Anterior cingulate cortex (tissue), 58 donors: ENCODE data around the gene FRRS1L.
A peak's percentile ranks its signal among the peaks of the same experiment; 100 is the strongest.

Experiments used
- DNase-seq, 58 donors: peaks; one replicate each; lab custom pipeline; 2025; lab: John Stamatoyannopoulos, UW

FRRS1L gene

GRCh38 chr9:109166771-109167601 is at the start of gene FRRS1L:
Gene FRRS1L, minus strand, starts transcription at chr9:109167249. Its CDS starts 111 bp downstream, at chr9:109167138.
- peak in 50 of 58 donors; percentile 10 to 78 (median 40) for DNase-seq

GRCh38 chr9:109214414-109214813 is 47.4 kb upstream of the FRRS1L start:
- DNase-seq, result no peak

GRCh38 chr9:109213285-109214121 is 46.5 kb upstream of the FRRS1L start:
- no peak for DNase-seq

- no peak for DNase-seq
Measured at GRCh38 chr9:109212768-109213167, 45.7 kb upstream of the FRRS1L start.

- DNase-seq, result no peak
Measured at GRCh38 chr9:109206670-109207069, 39.6 kb upstream of the FRRS1L start.

- no peak for DNase-seq
Measured at GRCh38 chr9:109205526-109205925, 38.5 kb upstream of the FRRS1L start.

- no peak for DNase-seq
Measured at GRCh38 chr9:109203761-109204360, 36.8 kb upstream of the FRRS1L start.

- DNase-seq, result no peak
Measured at GRCh38 chr9:109199676-109200075, 32.6 kb upstream of the FRRS1L start.

GRCh38 chr9:109198736-109199382 is 31.8 kb upstream of the FRRS1L start:
- DNase-seq, result no peak

GRCh38 chr9:109193974-109194556 is 27.0 kb upstream of the FRRS1L start:
- DNase-seq, result no peak

- DNase-seq, result peak in 1 of 58 donors; percentile 3
Measured at GRCh38 chr9:109192732-109193361, 25.8 kb upstream of the FRRS1L start.

- DNase-seq, result no peak
Measured at GRCh38 chr9:109191746-109192145, 24.7 kb upstream of the FRRS1L start.

- no peak for DNase-seq
Measured at GRCh38 chr9:109190151-109190550, 23.1 kb upstream of the FRRS1L start.

- DNase-seq, result no peak
Measured at GRCh38 chr9:109186857-109187520, 19.9 kb upstream of the FRRS1L start.

GRCh38 chr9:109182940-109183798 is 16.1 kb upstream of the FRRS1L start:
- DNase-seq, result peak in 6 of 58 donors; percentile 1 to 23 (median 6)

- no peak for DNase-seq
Measured at GRCh38 chr9:109182550-109182939, 15.5 kb upstream of the FRRS1L start.

GRCh38 chr9:109181284-109181683 is 14.2 kb upstream of the FRRS1L start:
- no peak for DNase-seq
